Stomach (tissue), 9 donors: ENCODE results near the gene TMX3. TPM values are rescaled to one million over a fixed set of nuclear protein-coding genes. Genes with fewer than 3 reads are reported as not detected.

ENCODE experiments used
- DNase-seq, 2 donors: peaks; one replicate each; pipeline versions ENCODE4 v3.0.0 to v3.0.0-alpha.2; 2013 to 2019
- H3K27ac ChIP-seq, 5 donors: fragments of 200-600 bp in 4 of 5; sonication (generic) in 4 of 5; one replicate each; pipeline ENCODE4 v1.5.1; 2013 to 2019; ENCODE audit warnings: mild to moderate bottlenecking in 1 of 5, moderate library complexity in 1 of 5
- H3K27me3 ChIP-seq, 3 donors: fragments of 200-600 bp; sonication (generic); one replicate each; pipeline ENCODE4 v1.5.1; 2017 to 2019; ENCODE audit warnings: mixed run types in 1 of 3
- H3K36me3 ChIP-seq, 4 donors: fragments of 200-600 bp; sonication (generic); 1 replicate in 3 of 4; 2 replicates in 1 of 4; pipeline ENCODE4 v1.5.1; 2016 to 2019
- H3K4me1 ChIP-seq, 4 donors: fragments of 200-600 bp; sonication (generic); one replicate each; pipeline ENCODE4 v1.5.1; 2016 to 2019
- H3K4me3 ChIP-seq, 4 donors: fragments of 200-600 bp; sonication (generic) in 3 of 4; one replicate each; pipeline ENCODE4 v1.5.1; 2016 to 2019; ENCODE audit warnings: mild to moderate bottlenecking in 1 of 4
- H3K9me3 ChIP-seq, 4 donors: fragments of 200-600 bp; sonication (generic); one replicate each; pipeline ENCODE4 v1.5.1; 2016 to 2019
- CTCF ChIP-seq, 7 experiments: fragments of 450-650 bp in 4 of 7; fragments of 200-600 bp in 3 of 7; sonication (generic) in 3 of 7; IDR thresholded peaks; one replicate each; pipeline ENCODE4 v1.5.1; 2016 to 2019; ENCODE audit warnings: antibody characterized with exemption in 7 of 7, control low read depth in 2 of 7, mild to moderate bottlenecking in 1 of 7
- EP300 ChIP-seq: sonication (generic); formaldehyde crosslinking; IDR thresholded peaks from one replicate; pipeline ENCODE4 v1.6.1; 2017; ENCODE audit warnings: antibody characterized with exemption
- POLR2A ChIP-seq, 4 donors: fragments of 450-650 bp; IDR thresholded peaks; one replicate each; pipeline ENCODE4 v1.6.1; 2016; ENCODE audit warnings: antibody characterized with exemption in 4 of 4, control low read depth in 2 of 4, mild to moderate bottlenecking in 1 of 4, moderate library complexity in 1 of 4
- POLR2AphosphoS5 ChIP-seq, 3 donors: sonication (generic); formaldehyde crosslinking; IDR thresholded peaks; one replicate each; pipeline ENCODE4 v1.6.1; 2016; ENCODE audit warnings: antibody characterized with exemption in 3 of 3
- WGBS, 5 donors: extraction: QIAGEN DNeasy Blood & Tissue Kit in 3 of 5; methylation state at CpG; one replicate each; pipeline versions ENCODE4 v1.1.5 to v1.1.7; 2013 to 2018; 5-methylcytosine and 5-hydroxymethylcytosine counted together
- intact Hi-C: fragments of 100-400 bp; cut with DNase I; formaldehyde crosslinking; loops from one replicate; pipeline ENCODE4 v1.15.1; 2023; ENCODE audit warnings: low total_unique reads
- polyA plus RNA-seq, 3 donors: library from polyadenylated mRNA; stranded (reverse); fragments of 200-250 nt; gene quantifications; one replicate each; pipeline ENCODE4 v1.2.3, GENCODE V29; 2013
- total RNA-seq, 5 donors: library from RNA; depleted of rRNA; stranded (reverse); fragments of >200 nt; gene quantifications; one replicate each; pipeline versions ENCODE4 v1.1.0 to v1.2.3, GENCODE V29; 2014 to 2016
- donor health status: healthy with polysubstance abuse.
- donor health status: Bipolar disorder and iron deficiency.
- donor health status: healthy.

The TMX3 gene
- total and polyA plus RNA-seq, 8 donors: 4.3 to 112 (median 22.0) TPM

- Histone ChIP-seq H3K36me3 (no peaks in the 10 kb centered on the region), H3K4me1 (no peaks in the 10 kb centered on the region), H3K4me3 (no peak overlapping the region), H3K27ac (no peak overlapping the region), H3K27me3 (no peaks in the 10 kb centered on the region), H3K9me3 (no peaks in the 10 kb centered on the region)
- intact Hi-C loops: no loop called here
- no peak for TF ChIP-seq POLR2A (IDR thresholded peaks at IDR 0.05)
- no peak for TF ChIP-seq EP300
- TF ChIP-seq CTCF (IDR thresholded peaks at IDR 0.05): no peak
- no peak for TF ChIP-seq POLR2AphosphoS5 (IDR thresholded peaks at IDR 0.05)
- DNase-seq: peak in 1 of 2 donors; percentile 27
Measured at GRCh38 chr18:68640861-68641260, 74.0 kb downstream of the TMX3 start.

DNA sequence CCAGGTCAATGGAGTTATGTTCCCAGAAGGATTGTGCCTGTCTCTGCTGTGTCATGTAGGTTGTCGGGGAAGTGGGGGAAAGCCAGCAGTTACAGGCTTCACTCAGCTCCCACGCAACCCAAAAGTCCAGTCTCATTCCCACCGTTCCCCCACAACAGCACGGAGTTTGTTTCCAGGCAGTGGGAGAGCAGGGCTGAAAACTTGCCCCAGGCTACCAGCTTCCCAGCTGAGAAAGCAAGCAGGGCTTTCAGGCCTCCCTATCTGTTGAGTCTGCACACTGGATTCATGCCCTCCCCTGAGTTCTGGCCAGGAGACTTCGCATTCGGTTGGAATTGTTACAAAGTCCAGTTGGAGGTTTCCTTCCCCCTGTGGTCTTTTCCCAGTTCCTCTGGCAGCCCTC lies 76.3 kb downstream of the TMX3 start:
- H3K36me3 ChIP-seq: no peaks in the 10 kb centered on the region
- H3K9me3 ChIP-seq: no peaks in the 10 kb centered on the region
- H3K4me3 ChIP-seq: no peak overlapping the region
- DNase-seq: no peak
- WGBS, 5 donors: 89 to 96% (median 93%) methylated on average over 5 to 6 of the region's 6 CpGs
- no peak for TF ChIP-seq POLR2AphosphoS5 (IDR thresholded peaks at IDR 0.05)
- no peaks in the 10 kb centered on the region for H3K4me1 ChIP-seq
- H3K27me3 ChIP-seq: no peaks in the 10 kb centered on the region
- no peak overlapping the region for H3K27ac ChIP-seq
- intact Hi-C loops: no loop called here

DNA sequence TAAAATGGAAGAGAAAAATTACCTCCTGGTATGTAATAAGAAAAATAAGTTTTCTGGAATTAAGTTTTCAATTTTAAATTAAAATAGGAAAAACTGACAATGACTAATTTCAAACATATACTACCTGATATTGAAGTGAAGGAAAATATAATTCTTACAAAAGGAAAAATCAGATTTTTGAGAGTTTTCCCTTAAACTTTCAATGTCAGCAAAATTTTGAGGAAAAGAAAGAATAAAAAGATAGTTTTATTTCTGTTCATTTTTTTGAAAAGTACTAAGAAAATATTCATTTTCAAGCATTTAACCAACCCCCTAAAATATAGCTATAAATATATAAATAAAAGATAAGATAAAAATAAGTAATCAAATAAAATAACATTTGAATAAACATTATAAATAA lies 87.1 kb downstream of the TMX3 start:
- no peak overlapping the region for H3K27ac ChIP-seq
- TF ChIP-seq CTCF (IDR thresholded peaks at IDR 0.05) (no peak), EP300 (no peak), POLR2A (IDR thresholded peaks at IDR 0.05) (no peak), POLR2AphosphoS5 (IDR thresholded peaks at IDR 0.05) (no peak)
- H3K27me3 ChIP-seq: no peaks in the 10 kb centered on the region
- intact Hi-C loops: no loop called here
- no peak overlapping the region for H3K4me3 ChIP-seq
- no peaks in the 10 kb centered on the region for H3K4me1 ChIP-seq
- H3K9me3 ChIP-seq: no peaks in the 10 kb centered on the region
- no peak for DNase-seq
- H3K36me3 ChIP-seq: no peaks in the 10 kb centered on the region

Other genes with a start within 250 kb of the TMX3 start
- 10 to 100 TPM in 4 of 5 donors, 1 to 10 TPM in 1; 4.1 to 66.1 (median 16.9) TPM for gene CCDC102B, start 83.0 kb upstream of the TMX3 start, total RNA-seq
- gene CCDC102B, start 83.0 kb upstream of the TMX3 start, polyA plus RNA-seq: 10 to 100 TPM in 2 of 3 donors, 1 to 10 TPM in 1; 1.0 to 22.1 (median 14.5) TPM